ENCODE data around the gene ATP6V1F.

- TF ChIP-seq POLR2A (IDR thresholded peaks at IDR 0.05; ENCODE audit: low read depth, low read length), result no peak
- TF ChIP-seq POLR2AphosphoS5 (IDR thresholded peaks at IDR 0.05; ENCODE audit: low read depth, low read length), result no peak
Measured at GRCh38 chr7:128848289-128849155, 14.1 kb upstream of the ATP6V1F start.

Measured in GM12892 (cell line).